Right atrium auricular region (tissue), 2 donors: ENCODE results near the gene SEC63. TPM values are rescaled to one million over a fixed set of nuclear protein-coding genes. Genes with fewer than 3 reads are reported as not detected.

Source experiments
- DNase-seq: peaks from one replicate; pipeline ENCODE4 v3.0.0-alpha.2; 2019; ENCODE audit warnings: low spot score
- H3K27ac ChIP-seq, 2 donors: fragments of 200-600 bp; sonication (generic); 1 replicate in 1 of 2; 2 replicates in 1 of 2; pipeline ENCODE4 v1.5.1; 2016 to 2019
- H3K27me3 ChIP-seq, 2 donors: fragments of 200-600 bp; sonication (generic); one replicate each; pipeline versions ENCODE4 v1.5.1 to v1.6.0; 2017 to 2019
- H3K36me3 ChIP-seq: fragments of 200-600 bp; sonication (generic); one replicate; pipeline ENCODE4 v1.5.1; 2016
- H3K4me1 ChIP-seq, 2 donors: fragments of 200-600 bp; sonication (generic); one replicate each; pipeline versions ENCODE4 v1.5.1 to v1.6.0; 2017 to 2019
- H3K4me3 ChIP-seq, 2 donors: fragments of 200-600 bp; sonication (generic); 1 replicate in 1 of 2; 2 replicates in 1 of 2; pipeline ENCODE4 v1.5.1; 2017 to 2019; ENCODE audit warnings: mild to moderate bottlenecking in 1 of 2, moderate library complexity in 1 of 2
- H3K9me3 ChIP-seq, 2 donors: fragments of 200-600 bp; sonication (generic); one replicate each; pipeline ENCODE4 v1.5.1; 2019
- total RNA-seq, 2 donors: library from RNA; depleted of rRNA; stranded (reverse); fragments of >200 nt; gene quantifications; one replicate each; pipeline ENCODE4 v1.1.0, GENCODE V29; 2016
- TF ChIP-seq, protein P1 (sequence below), 2 donors: fragments of 200-600 bp; sonication (generic); IDR thresholded peaks; one replicate each; pipeline ENCODE4 v1.5.1; 2019; ENCODE audit warnings: antibody characterized with exemption in 2 of 2

Gene SEC63
- total RNA-seq, 2 donors from 2014 or later: 14.5 to 18.9 TPM

DNA sequence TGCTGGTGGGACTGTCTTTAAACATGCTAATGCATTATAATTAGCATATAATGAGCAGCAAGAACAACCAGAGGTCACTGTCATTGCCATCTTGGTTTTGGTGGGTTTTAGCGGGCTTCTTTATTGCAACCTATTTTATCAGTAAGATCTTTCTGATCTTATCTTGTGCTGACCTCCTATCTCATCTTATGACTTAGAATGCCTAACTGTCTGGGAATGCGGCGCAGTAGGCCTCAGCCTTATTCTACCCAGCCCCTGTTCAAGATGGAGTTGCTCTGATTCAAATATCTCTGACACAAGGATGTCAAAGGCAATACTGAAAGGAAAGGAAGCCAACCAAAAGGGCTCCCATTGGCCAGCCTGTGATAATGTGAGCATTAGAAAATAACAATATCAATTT lies 29.8 kb upstream of the SEC63 start:
- Histone ChIP-seq H3K27me3 (no peaks in the 10 kb centered on the region), H3K36me3 (no peaks in the 10 kb centered on the region), H3K27ac (no peak overlapping the region), H3K9me3 (peaks cover 0 to 5% of the 10 kb centered on the region in 2 donors), H3K4me3 (no peak overlapping the region), H3K4me1 (no peaks in the 10 kb centered on the region)
- TF ChIP-seq, protein P1, sequence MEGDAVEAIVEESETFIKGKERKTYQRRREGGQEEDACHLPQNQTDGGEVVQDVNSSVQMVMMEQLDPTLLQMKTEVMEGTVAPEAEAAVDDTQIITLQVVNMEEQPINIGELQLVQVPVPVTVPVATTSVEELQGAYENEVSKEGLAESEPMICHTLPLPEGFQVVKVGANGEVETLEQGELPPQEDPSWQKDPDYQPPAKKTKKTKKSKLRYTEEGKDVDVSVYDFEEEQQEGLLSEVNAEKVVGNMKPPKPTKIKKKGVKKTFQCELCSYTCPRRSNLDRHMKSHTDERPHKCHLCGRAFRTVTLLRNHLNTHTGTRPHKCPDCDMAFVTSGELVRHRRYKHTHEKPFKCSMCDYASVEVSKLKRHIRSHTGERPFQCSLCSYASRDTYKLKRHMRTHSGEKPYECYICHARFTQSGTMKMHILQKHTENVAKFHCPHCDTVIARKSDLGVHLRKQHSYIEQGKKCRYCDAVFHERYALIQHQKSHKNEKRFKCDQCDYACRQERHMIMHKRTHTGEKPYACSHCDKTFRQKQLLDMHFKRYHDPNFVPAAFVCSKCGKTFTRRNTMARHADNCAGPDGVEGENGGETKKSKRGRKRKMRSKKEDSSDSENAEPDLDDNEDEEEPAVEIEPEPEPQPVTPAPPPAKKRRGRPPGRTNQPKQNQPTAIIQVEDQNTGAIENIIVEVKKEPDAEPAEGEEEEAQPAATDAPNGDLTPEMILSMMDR (IDR thresholded peaks at IDR 0.05): no peak
- no peak for DNase-seq

DNA sequence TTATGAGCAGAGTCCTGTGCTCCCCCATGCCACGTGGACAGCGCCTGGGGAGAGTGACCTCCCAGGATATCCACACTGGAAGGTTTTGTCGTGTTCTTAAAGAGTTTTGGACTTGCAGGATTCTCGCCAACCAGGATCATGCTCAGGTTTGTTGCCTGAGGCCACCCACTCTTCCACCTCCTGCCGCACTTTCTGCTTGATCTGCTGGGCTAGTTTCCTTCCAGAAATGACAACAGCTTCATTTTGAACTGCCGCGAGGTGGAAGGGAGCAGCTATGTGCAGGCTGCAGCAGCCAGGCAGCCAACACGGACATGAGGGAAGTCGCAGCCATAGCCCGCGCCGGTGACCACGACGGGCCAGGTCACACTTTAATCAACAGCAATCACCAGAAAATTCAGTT lies 27.7 kb upstream of the SEC63 start:
- no peak for DNase-seq
- no peak overlapping the region for H3K4me3 ChIP-seq
- TF ChIP-seq, protein P1 (IDR thresholded peaks at IDR 0.05): no peak
- H3K27me3 ChIP-seq: no peaks in the 10 kb centered on the region
- H3K36me3 ChIP-seq: no peaks in the 10 kb centered on the region
- no peaks in the 10 kb centered on the region for H3K4me1 ChIP-seq
- H3K27ac ChIP-seq: no peak overlapping the region
- peaks cover 0 to 5% of the 10 kb centered on the region in 2 donors for H3K9me3 ChIP-seq

DNA sequence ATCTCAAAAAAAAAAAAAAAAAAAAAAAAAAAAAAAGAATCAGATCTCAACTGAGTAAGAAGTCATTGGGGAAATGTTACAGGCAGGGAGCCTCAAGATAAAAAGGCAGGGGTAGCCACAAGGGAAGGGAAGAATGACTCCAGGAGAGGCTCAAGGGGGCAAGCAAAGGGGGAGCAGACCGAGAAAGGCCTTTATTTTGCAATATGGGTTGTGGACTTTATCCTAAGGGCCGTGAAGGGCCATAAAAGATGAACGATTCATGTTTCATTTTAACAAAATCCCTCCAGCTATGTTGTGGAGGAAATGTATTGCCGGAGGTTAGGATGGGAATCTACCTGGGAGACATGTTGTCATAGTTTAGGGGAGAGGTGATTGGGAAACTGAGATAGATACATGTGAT lies 25.8 kb upstream of the SEC63 start:
- Histone ChIP-seq H3K27ac (no peak overlapping the region), H3K27me3 (no peaks in the 10 kb centered on the region), H3K36me3 (no peaks in the 10 kb centered on the region), H3K4me1 (no peaks in the 10 kb centered on the region), H3K9me3 (peaks cover 0 to 5% of the 10 kb centered on the region in 2 donors), H3K4me3 (no peak overlapping the region)
- TF ChIP-seq, protein P1 (IDR thresholded peaks at IDR 0.05): no peak
- no peak for DNase-seq

DNA sequence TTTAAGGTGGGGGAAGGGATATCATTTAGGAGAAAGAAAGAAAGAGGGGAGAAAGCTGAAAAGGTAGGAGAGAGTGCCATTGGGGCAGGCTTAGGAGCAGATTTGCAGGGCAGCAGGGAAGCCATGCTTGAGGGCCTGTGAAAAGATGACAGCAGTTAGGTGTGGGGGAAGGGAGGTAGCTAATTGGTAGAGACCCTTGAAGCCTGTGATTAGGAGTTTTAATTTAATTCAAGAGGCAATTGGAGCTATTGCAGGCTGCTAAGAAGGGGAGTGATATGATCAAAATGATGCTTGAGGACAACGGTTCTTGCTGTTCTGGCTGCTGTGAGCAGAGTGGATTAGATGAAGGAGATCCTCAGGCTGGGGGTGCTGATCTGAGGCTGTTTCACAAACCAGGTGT lies 24.5 kb upstream of the SEC63 start:
- TF ChIP-seq, protein P1 (IDR thresholded peaks at IDR 0.05): no peak
- H3K36me3 ChIP-seq: no peaks in the 10 kb centered on the region
- H3K27ac ChIP-seq: no peak overlapping the region
- no peak for DNase-seq
- H3K4me1 ChIP-seq: no peaks in the 10 kb centered on the region
- no peak overlapping the region for H3K4me3 ChIP-seq
- H3K9me3 ChIP-seq: peaks cover 0 to 5% of the 10 kb centered on the region in 2 donors
- no peaks in the 10 kb centered on the region for H3K27me3 ChIP-seq

DNA sequence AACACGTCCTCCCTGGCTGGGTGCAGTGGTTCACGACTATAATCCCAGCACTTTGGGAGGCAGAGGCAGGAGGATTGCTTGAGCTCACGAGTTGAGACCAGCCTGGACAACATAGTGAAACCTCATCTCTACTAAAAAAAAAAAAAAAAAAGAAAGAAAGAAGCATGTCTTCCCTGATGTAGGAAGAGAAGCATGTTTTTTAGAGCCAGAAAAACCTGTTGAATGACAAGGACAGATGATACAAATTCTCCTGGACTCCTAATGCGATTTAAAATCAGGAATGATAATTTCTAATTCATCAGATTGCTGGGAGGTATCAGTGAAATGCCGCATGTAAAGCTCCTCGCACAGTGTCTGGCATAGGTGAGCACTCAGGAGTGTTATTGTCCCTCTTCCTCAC lies 23.7 kb upstream of the SEC63 start:
- Histone ChIP-seq H3K9me3 (peaks cover 0 to 5% of the 10 kb centered on the region in 2 donors), H3K27ac (no peak overlapping the region), H3K4me1 (no peaks in the 10 kb centered on the region), H3K27me3 (no peaks in the 10 kb centered on the region), H3K4me3 (no peak overlapping the region), H3K36me3 (no peaks in the 10 kb centered on the region)
- TF ChIP-seq, protein P1 (IDR thresholded peaks at IDR 0.05): no peak
- no peak for DNase-seq

DNA sequence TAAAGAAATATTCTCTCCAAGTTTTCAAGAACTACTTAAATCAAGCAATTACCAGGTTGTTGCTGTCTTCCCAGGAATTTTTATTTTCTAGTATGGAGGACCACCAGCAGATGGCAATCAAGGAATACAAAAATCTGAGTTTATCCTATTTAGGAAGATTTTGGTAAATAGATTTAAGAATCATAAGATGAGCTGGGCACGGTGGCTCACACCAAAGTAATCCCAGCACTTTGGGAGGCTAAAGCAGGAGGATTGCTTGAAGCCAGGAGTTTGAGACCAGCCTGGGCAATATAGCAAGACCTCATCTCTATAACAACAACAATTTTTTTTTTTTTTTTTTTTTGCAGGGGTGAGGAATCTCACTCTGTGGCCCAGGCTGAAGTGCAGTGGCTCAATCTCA lies 19.3 kb upstream of the SEC63 start:
- TF ChIP-seq, protein P1 (IDR thresholded peaks at IDR 0.05): peak; percentile 20 to 48
- Histone ChIP-seq H3K27ac (no peak overlapping the region), H3K9me3 (no peaks in the 10 kb centered on the region), H3K27me3 (no peaks in the 10 kb centered on the region), H3K36me3 (no peaks in the 10 kb centered on the region), H3K4me3 (no peak overlapping the region), H3K4me1 (no peaks in the 10 kb centered on the region)
- no peak for DNase-seq
